ENCODE data around the gene STT3B.

DNA sequence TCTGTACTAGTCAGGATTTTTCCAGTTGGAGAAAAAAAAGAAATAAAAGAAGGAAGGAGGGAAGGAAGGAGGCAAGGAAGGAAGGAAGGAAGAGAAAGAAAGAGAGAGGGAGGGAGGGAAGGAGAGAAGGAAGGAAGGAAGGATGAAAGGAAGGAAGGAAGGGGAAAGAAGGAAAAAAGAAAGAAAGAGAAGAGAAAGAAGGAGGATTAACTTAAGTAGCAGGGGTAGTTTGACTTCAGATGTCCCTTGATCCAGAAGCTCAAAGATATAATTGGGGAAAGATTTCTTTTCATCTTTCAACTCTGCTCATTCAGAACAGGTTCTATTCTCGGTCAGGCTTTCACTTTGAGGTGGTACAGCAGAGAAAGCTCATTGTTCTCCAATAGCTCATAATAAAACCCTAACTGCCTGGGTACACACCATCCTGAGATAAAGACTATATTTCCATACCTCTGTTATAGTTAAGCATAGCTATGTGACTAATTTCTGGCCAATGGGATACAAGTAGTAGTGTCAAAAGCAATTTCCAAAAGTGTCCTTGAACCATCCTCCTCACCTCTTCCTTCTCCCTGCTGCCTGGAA is 23.5 kb upstream of the STT3B start:
- no peak for TF ChIP-seq ZNF350 (CRISPR knock-in tag; IDR thresholded peaks at IDR 0.05; ENCODE audit: borderline replicate concordance, low read depth)
- TF ChIP-seq ARHGAP35 (CRISPR knock-in tag; IDR thresholded peaks at IDR 0.05; ENCODE audit: borderline replicate concordance), result no peak
- no peak for TF ChIP-seq RAD21 (CRISPR knock-in tag; IDR thresholded peaks at IDR 0.05)
- TF ChIP-seq, protein P1, sequence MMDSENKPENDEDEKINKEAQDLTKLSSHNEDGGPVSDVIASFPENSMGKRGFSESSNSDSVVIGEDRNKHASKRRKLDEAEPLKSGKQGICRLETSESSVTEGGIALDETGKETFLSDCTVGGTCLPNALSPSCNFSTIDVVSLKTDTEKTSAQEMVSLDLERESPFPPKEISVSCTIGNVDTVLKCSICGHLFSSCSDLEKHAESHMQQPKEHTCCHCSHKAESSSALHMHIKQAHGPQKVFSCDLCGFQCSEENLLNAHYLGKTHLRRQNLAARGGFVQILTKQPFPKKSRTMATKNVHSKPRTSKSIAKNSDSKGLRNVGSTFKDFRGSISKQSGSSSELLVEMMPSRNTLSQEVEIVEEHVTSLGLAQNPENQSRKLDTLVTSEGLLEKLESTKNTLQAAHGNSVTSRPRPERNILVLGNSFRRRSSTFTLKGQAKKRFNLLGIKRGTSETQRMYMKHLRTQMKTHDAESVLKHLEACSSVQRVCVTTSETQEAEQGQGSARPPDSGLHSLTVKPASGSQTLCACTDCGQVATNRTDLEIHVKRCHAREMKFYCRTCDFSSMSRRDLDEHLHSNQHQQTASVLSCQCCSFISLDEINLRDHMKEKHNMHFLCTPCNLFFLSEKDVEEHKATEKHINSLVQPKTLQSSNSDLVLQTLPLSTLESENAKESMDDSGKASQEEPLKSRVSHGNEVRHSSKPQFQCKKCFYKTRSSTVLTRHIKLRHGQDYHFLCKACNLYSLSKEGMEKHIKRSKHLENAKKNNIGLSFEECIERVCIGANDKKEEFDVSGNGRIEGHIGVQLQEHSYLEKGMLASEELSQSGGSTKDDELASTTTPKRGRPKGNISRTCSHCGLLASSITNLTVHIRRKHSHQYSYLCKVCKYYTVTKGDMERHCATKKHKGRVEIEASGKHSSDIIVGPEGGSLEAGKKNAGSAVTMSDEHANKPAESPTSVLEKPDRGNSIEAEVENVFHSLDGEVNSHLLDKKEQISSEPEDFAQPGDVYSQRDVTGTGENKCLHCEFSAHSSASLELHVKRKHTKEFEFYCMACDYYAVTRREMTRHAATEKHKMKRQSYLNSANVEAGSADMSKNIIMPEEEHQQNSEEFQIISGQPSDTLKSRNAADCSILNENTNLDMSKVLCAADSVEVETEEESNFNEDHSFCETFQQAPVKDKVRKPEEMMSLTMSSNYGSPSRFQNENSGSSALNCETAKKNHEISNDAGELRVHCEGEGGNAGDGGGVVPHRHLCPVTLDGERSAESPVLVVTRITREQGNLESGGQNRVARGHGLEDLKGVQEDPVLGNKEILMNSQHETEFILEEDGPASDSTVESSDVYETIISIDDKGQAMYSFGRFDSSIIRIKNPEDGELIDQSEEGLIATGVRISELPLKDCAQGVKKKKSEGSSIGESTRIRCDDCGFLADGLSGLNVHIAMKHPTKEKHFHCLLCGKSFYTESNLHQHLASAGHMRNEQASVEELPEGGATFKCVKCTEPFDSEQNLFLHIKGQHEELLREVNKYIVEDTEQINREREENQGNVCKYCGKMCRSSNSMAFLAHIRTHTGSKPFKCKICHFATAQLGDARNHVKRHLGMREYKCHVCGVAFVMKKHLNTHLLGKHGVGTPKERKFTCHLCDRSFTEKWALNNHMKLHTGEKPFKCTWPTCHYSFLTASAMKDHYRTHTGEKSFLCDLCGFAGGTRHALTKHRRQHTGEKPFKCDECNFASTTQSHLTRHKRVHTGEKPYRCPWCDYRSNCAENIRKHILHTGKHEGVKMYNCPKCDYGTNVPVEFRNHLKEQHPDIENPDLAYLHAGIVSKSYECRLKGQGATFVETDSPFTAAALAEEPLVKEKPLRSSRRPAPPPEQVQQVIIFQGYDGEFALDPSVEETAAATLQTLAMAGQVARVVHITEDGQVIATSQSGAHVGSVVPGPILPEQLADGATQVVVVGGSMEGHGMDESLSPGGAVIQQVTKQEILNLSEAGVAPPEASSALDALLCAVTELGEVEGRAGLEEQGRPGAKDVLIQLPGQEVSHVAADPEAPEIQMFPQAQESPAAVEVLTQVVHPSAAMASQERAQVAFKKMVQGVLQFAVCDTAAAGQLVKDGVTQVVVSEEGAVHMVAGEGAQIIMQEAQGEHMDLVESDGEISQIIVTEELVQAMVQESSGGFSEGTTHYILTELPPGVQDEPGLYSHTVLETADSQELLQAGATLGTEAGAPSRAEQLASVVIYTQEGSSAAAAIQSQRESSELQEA (CRISPR knock-in tag; IDR thresholded peaks at IDR 0.05; ENCODE audit: not compliant biosample characterization), result no peak
- TF ChIP-seq MEIS2 (CRISPR knock-in tag; IDR thresholded peaks at IDR 0.05), result no peak
- no peak for TF ChIP-seq KDM2A (CRISPR knock-in tag; IDR thresholded peaks at IDR 0.05; ENCODE audit: borderline replicate concordance, low read depth)
- TF ChIP-seq, protein P2, sequence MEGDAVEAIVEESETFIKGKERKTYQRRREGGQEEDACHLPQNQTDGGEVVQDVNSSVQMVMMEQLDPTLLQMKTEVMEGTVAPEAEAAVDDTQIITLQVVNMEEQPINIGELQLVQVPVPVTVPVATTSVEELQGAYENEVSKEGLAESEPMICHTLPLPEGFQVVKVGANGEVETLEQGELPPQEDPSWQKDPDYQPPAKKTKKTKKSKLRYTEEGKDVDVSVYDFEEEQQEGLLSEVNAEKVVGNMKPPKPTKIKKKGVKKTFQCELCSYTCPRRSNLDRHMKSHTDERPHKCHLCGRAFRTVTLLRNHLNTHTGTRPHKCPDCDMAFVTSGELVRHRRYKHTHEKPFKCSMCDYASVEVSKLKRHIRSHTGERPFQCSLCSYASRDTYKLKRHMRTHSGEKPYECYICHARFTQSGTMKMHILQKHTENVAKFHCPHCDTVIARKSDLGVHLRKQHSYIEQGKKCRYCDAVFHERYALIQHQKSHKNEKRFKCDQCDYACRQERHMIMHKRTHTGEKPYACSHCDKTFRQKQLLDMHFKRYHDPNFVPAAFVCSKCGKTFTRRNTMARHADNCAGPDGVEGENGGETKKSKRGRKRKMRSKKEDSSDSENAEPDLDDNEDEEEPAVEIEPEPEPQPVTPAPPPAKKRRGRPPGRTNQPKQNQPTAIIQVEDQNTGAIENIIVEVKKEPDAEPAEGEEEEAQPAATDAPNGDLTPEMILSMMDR (CRISPR knock-in tag; IDR thresholded peaks at IDR 0.05), result no peak
